Activated T-helper 1 cell treated with anti-CD3 and anti-CD28 coated beads, Interleukin-2, amount 50 U/mL, for 16 hours (primary cell): ENCODE data around the gene ZNF263.

Experiments
- DNase-seq, 2 donors: peaks; one replicate each; pipeline ENCODE4 v3.0.0-alpha.2; 2020; ENCODE audit warnings: low read depth in 1 of 2, low spot score in 1 of 2

The ZNF263 gene

GRCh38 chr16:3282730-3283542 is at the start of gene ZNF263:
TSS of gene ZNF263 (plus strand) at chr16:3283491. CDS start at chr16:3283819, 328 bp downstream.
- DNase-seq, result peak; percentile 82 to 86

GRCh38 chr16:3234543-3234856 is 48.8 kb upstream of the ZNF263 start:
- DNase-seq, result no peak

- peak; percentile 87 to 89 for DNase-seq
Measured at GRCh38 chr16:3234857-3235561, 48.3 kb upstream of the ZNF263 start, which contains the start of gene ZNF200. TSS of gene ZNF200 (minus strand) at chr16:3235158. CDS start at chr16:3233755, 1,403 bp downstream.

- DNase-seq, result peak in 1 of 2 donors; percentile 26
Measured at GRCh38 chr16:3235856-3236669, 47.2 kb upstream of the ZNF263 start.

- no peak for DNase-seq
Measured at GRCh38 chr16:3241761-3242160, 41.5 kb upstream of the ZNF263 start.

- no peak for DNase-seq
Measured at GRCh38 chr16:3242709-3243108, 40.6 kb upstream of the ZNF263 start.

GRCh38 chr16:3243882-3244281 is 39.4 kb upstream of the ZNF263 start:
- no peak for DNase-seq

- no peak for DNase-seq
Measured at GRCh38 chr16:3246002-3246401, 37.3 kb upstream of the ZNF263 start.

GRCh38 chr16:3246876-3247275 is 36.4 kb upstream of the ZNF263 start:
- DNase-seq, result no peak

- DNase-seq, result no peak
Measured at GRCh38 chr16:3248596-3248995, 34.7 kb upstream of the ZNF263 start.

GRCh38 chr16:3249020-3249419 is 34.3 kb upstream of the ZNF263 start:
- DNase-seq, result no peak

GRCh38 chr16:3249451-3249850 is 33.8 kb upstream of the ZNF263 start:
- no peak for DNase-seq

- no peak for DNase-seq
Measured at GRCh38 chr16:3252967-3253366, 30.3 kb upstream of the ZNF263 start.

- no peak for DNase-seq
Measured at GRCh38 chr16:3254309-3254708, 29.0 kb upstream of the ZNF263 start.

GRCh38 chr16:3256146-3256865 is 27.0 kb upstream of the ZNF263 start, which contains the start of gene MEFV:
TSS of gene MEFV (minus strand) at chr16:3256633. CDS start at chr16:3256587, 46 bp downstream.
- no peak for DNase-seq

- DNase-seq, result no peak
Measured at GRCh38 chr16:3256866-3257465, 26.3 kb upstream of the ZNF263 start.

- DNase-seq, result no peak
Measured at GRCh38 chr16:3259836-3260235, 23.5 kb upstream of the ZNF263 start.

GRCh38 chr16:3262517-3262916 is 20.8 kb upstream of the ZNF263 start:
- DNase-seq, result no peak

- peak; percentile 91 to 92 for DNase-seq
Measured at GRCh38 chr16:3264137-3265036, 18.9 kb upstream of the ZNF263 start.
